Psoas muscle (tissue), 8 donors: Measurements from ENCODE around the gene PHAF1. TPM values are rescaled to one million over a fixed set of nuclear protein-coding genes. Genes with fewer than 3 reads are reported as not detected.

ENCODE experiments used
- ATAC-seq, 4 donors: fragments of 200-7000 bp; cut with Tn5 transposase; one replicate each; pipeline ENCODE4 v1.9.1; 2020; ENCODE audit warnings: moderate library complexity in 3 of 4, mild to moderate bottlenecking in 2 of 4
- DNase-seq, 2 donors: peaks; one replicate each; pipeline ENCODE4 v3.0.0-alpha.2; 2020
- H3K27ac ChIP-seq: fragments of 200-600 bp; one replicate; pipeline ENCODE4 v1.8.0; 2022
- H3K27me3 ChIP-seq, 3 donors: fragments of 200-600 bp in 1 of 3; one replicate each; pipeline versions ENCODE4 v1.6.1 to v1.8.0; 2013 to 2022; ENCODE audit warnings: low read length in 2 of 3, mild to moderate bottlenecking in 2 of 3, moderate library complexity in 1 of 3; ENCODE audit not compliant: insufficient read depth in 3 of 3
- H3K36me3 ChIP-seq, 2 donors: fragments of 200-600 bp in 1 of 2; one replicate each; pipeline versions ENCODE4 v1.6.1 to v1.8.0; 2013 to 2022; ENCODE audit warnings: low read depth in 1 of 2, mild to moderate bottlenecking in 1 of 2, moderate library complexity in 1 of 2; ENCODE audit not compliant: insufficient read depth in 1 of 2
- H3K4me1 ChIP-seq: fragments of 200-600 bp; one replicate; pipeline ENCODE4 v1.8.0; 2022
- H3K4me3 ChIP-seq: fragments of 200-600 bp; one replicate; pipeline ENCODE4 v1.8.0; 2022; ENCODE audit warnings: mild to moderate bottlenecking
- H3K9me3 ChIP-seq: fragments of 200-600 bp; one replicate; pipeline ENCODE4 v1.8.0; 2022
- WGBS, 3 donors: extraction: QIAGEN DNeasy Blood & Tissue Kit; methylation state at CpG; one replicate each; pipeline versions ENCODE4 v1.1.6 to v1.1.7; 2013; 5-methylcytosine and 5-hydroxymethylcytosine counted together
- intact Hi-C, 2 donors: fragments of 100-400 bp; cut with DNase I; formaldehyde crosslinking; loops; one replicate each; pipeline versions ENCODE4 v1.11.0 to v1.14.2; 2022
- polyA plus RNA-seq, 3 donors: library from polyadenylated mRNA; stranded (reverse); fragments of 200-250 nt; gene quantifications; one replicate each; pipeline ENCODE4 v1.2.3, GENCODE V29; 2013
- total RNA-seq, 4 donors: library from RNA; stranded (reverse); fragmentation: NEBNext Ultra II Directional in 2 of 4; extraction: Animal tissue kit (Norgen Biotek cat#: 25700) in 2 of 4; gene quantifications; one replicate each; pipeline versions ENCODE4 v1.2.1 to v1.2.4, GENCODE V29; 2021 to 2023
- TF ChIP-seq, protein P1 (sequence below): fragments of 200-600 bp; IDR thresholded peaks from one replicate; pipeline ENCODE4 v1.8.0; 2022; ENCODE audit warnings: antibody characterized with exemption
- donor health status: healthy with polysubstance abuse.
- donor health status: DM: no; HTN: no; CAD: no; lungs with moderate emphysema.
- donor health status: Bipolar disorder and iron deficiency.
- donor health status: healthy.
- donor health status: DM: yes; HTN: yes; CAD: no.
- donor health status: DM: no; HTN: no; CAD: no.
- donor health status: DM: no; HTN: no; CAD: no.
- donor health status: DM: yes; HTN: yes; CAD: no.

PHAF1 gene
- total and polyA plus RNA-seq, 7 donors, result 12.2 to 60.4 (median 15.4) TPM

DNA sequence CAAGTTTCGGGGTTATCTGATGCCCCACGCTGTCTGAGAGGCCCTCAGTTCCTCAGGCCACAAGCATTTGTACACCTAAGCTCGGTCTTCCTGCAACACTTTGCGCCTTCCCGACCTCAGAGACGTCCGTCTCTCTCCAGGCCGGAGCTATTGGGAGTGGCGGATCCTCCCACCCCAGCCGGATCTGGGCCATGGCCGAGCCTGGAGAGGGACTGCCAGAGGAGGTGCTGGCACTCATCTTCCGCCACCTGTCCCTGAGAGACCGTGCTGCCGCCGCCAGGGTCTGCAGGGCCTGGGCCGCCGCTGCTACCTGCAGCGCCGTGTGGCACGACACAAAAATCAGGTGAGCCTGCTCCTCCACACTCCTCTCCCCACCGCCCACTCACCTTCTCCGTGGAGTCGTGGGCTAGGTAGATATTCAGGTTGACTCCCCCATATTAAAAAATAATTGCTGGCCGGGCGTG is 51.9 kb downstream of the PHAF1 start:
- 19 to 26% (median 23%) methylated on average over 25 of the region's 25 CpGs for WGBS, 3 donors
- intact Hi-C loops, result no loop called here
- TF ChIP-seq, protein P1, sequence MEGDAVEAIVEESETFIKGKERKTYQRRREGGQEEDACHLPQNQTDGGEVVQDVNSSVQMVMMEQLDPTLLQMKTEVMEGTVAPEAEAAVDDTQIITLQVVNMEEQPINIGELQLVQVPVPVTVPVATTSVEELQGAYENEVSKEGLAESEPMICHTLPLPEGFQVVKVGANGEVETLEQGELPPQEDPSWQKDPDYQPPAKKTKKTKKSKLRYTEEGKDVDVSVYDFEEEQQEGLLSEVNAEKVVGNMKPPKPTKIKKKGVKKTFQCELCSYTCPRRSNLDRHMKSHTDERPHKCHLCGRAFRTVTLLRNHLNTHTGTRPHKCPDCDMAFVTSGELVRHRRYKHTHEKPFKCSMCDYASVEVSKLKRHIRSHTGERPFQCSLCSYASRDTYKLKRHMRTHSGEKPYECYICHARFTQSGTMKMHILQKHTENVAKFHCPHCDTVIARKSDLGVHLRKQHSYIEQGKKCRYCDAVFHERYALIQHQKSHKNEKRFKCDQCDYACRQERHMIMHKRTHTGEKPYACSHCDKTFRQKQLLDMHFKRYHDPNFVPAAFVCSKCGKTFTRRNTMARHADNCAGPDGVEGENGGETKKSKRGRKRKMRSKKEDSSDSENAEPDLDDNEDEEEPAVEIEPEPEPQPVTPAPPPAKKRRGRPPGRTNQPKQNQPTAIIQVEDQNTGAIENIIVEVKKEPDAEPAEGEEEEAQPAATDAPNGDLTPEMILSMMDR, result no peak
- peak; percentile 28 to 46 (median 37) for ATAC-seq
- peaks cover 0 to 5% of the 10 kb centered on the region in 2 donors for H3K36me3 ChIP-seq
- no peaks in the 10 kb centered on the region for H3K27me3 ChIP-seq
- no peaks in the 10 kb centered on the region for H3K9me3 ChIP-seq
- peak overlapping the region; percentile 93 for H3K27ac ChIP-seq
- peak in 1 of 2 donors; percentile 80 for DNase-seq
- H3K4me1 ChIP-seq, result peaks cover 38% of the 10 kb centered on the region
- H3K4me3 ChIP-seq, result peak overlapping the region; percentile 93

DNA sequence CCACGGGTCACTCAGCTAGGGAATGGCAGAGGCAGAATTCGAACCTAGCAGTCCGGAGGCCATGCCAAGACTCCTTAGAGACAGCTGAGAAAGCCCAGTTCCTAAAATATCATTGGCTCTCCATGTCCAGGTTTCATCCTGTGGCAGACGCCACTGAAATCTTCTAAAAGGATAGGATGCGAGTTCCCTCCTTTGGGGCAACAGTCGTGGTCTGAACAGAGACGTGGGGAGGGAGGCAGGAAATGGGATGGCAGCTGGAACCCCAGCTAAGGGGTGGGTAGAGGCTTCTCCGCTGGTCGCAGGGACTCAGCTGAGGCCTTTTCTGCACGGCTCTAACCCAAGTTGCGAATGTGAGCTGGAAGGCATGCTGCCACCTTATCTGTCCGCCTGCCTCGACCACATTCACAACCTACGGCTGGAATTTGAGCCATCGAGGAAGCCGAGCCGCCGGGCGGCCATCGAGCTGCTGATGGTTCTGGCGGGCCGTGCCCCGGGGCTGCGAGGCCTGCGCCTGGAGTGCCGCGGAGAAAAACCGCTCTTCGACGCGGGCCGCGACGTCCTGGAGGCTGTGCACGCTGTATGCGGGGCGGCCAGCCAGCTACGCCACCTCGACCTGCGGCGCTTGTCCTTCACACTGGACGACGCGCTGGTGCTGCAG is 52.9 kb downstream of the PHAF1 start:
- H3K36me3 ChIP-seq, result peaks cover 0 to 14% of the 10 kb centered on the region in 2 donors
- intact Hi-C loops, result no loop called here
- DNase-seq (peak in 1 of 2 donors; percentile 38), ATAC-seq (peak in 1 of 4 donors; percentile 17)
- peak overlapping the region; percentile 93 for H3K27ac ChIP-seq
- H3K4me3 ChIP-seq, result peak overlapping the region; percentile 93
- no peaks in the 10 kb centered on the region for H3K27me3 ChIP-seq
- WGBS, 3 donors, result 12 to 18% (median 13%) methylated on average over 40 to 44 of the region's 44 CpGs
- H3K4me1 ChIP-seq, result peaks cover 38% of the 10 kb centered on the region
- TF ChIP-seq, protein P1, result no peak
- H3K9me3 ChIP-seq, result no peaks in the 10 kb centered on the region

DNA sequence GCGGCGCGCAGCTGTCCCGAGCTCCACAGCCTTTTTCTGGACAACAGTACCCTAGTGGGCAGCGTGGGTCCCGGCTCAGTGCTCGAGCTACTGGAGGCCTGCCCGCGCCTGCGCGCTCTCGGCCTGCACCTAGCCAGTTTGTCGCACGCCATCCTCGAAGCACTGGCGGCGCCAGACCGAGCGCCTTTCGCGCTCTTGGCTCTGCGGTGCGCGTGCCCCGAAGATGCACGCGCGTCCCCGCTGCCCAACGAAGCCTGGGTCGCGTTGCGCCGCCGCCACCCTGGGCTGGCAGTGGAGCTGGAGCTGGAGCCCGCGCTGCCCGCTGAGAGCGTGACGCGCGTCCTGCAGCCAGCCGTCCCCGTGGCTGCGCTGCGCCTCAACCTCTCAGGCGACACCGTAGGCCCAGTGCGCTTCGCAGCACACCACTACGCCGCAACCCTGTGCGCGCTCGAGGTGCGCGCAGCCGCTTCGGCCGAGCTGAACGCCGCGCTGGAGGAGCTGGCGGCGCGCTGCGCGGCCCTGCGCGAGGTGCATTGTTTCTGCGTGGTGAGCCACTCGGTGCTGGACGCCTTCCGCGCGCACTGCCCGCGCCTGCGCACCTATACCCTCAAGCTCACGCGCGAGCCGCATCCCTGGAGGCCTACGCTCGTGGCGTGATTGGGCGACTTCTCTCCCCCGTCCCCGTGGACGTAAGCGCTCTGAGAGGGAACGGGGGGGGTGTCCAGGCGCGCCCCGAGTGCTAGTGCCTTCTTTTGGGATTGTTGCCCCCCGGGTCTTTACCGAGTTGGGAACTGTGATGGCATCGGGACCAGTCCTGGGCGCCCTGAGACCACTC is 53.6 kb downstream of the PHAF1 start:
- TF ChIP-seq, protein P1, result no peak
- Histone ChIP-seq H3K9me3 (no peaks in the 10 kb centered on the region), H3K4me1 (peaks cover 38% of the 10 kb centered on the region), H3K27me3 (no peaks in the 10 kb centered on the region), H3K27ac (peak overlapping the region; percentile 93), H3K36me3 (peaks cover 0 to 15% of the 10 kb centered on the region in 2 donors), H3K4me3 (peak overlapping the region; percentile 76)
- WGBS, 3 donors, result 1 to 2% (median 1%) methylated on average over 89 to 99 of the region's 99 CpGs
- DNase-seq, result peak; percentile 58 to 85
- peak; percentile 15 to 44 (median 32) for ATAC-seq
- intact Hi-C loops, result no loop called here

DNA sequence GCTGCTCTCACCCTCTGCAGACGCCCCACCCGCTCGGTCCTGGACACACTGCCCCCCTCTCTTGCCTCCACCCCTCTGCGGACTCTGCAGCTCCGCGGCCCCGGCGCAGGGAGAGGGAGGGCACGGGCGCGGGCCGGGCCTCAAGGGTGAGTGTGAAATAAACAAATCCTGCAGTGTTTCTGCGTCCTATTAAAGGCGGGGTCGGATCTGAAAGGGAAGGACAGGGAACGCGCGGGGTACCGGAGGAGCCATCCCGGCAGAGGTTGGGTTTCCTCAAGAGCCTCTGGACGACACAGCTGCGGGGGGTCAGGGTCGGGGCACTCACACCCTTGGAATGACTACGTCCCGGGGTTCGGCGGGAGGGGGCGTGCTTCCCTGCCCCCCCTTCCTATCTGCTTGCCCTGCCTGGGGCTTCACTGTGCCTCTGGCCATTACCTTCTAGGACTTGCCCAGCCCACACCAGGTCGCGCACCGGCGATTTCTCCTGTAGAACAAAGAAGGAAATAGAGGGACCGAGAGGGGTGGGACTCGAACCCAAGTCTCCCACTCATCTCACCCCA is 54.3 kb downstream of the PHAF1 start:
- TF ChIP-seq, protein P1, result no peak
- peaks cover 0 to 18% of the 10 kb centered on the region in 2 donors for H3K36me3 ChIP-seq
- intact Hi-C loops, result no loop called here
- DNase-seq (peak in 1 of 2 donors; percentile 26), ATAC-seq (peak in 2 of 4 donors; percentile 6 to 7)
- H3K27me3 ChIP-seq, result no peaks in the 10 kb centered on the region
- peaks cover 41% of the 10 kb centered on the region for H3K4me1 ChIP-seq
- 0 to 3% (median 3%) methylated on average over 30 to 34 of the region's 34 CpGs for WGBS, 3 donors
- peak overlapping the region; percentile 76 for H3K4me3 ChIP-seq
- no peaks in the 10 kb centered on the region for H3K9me3 ChIP-seq
- H3K27ac ChIP-seq, result peak overlapping the region; percentile 93
